Mesendoderm (in vitro differentiated cells): ENCODE results near the gene TMPRSS3.
A peak's percentile ranks its signal among the peaks of the same experiment; 100 is the strongest.

ENCODE experiments used
- DNase-seq: peaks from one replicate; pipeline ENCODE4 v3.0.0; 2013
- H2AK5ac ChIP-seq: 2 replicates; pipeline ENCODE4 v1.6.1; 2013; ENCODE audit warnings: low read length, inconsistent platforms
- H2BK120ac ChIP-seq: 2 replicates; pipeline ENCODE4 v1.6.1; 2013; ENCODE audit warnings: low read depth, mild to moderate bottlenecking, low read length, moderate library complexity, mixed read lengths
- H2BK15ac ChIP-seq: replicated peaks from 2 replicates; pipeline ENCODE4 v1.6.1; 2013; ENCODE audit warnings: low read depth, mild to moderate bottlenecking, moderate library complexity
- H2BK5ac ChIP-seq: 2 replicates; pipeline ENCODE4 v1.6.1; 2013; ENCODE audit warnings: low read length, inconsistent platforms
- H3K18ac ChIP-seq: 2 replicates; pipeline ENCODE4 v1.6.1; 2013; ENCODE audit warnings: mild to moderate bottlenecking, low read length, mixed read lengths
- H3K23ac ChIP-seq: one replicate; pipeline ENCODE4 v1.6.1; 2013; ENCODE audit warnings: low read length
- H3K27ac ChIP-seq: 2 replicates; pipeline ENCODE4 v1.5.1; 2013; ENCODE audit warnings: low read depth, mild to moderate bottlenecking, inconsistent platforms, low read length, moderate library complexity
- H3K27me3 ChIP-seq: 2 replicates; pipeline ENCODE4 v1.6.1; 2013; ENCODE audit warnings: low read length, control low read depth, mild to moderate bottlenecking, inconsistent platforms; ENCODE audit not compliant: insufficient read depth, poor library complexity
- H3K36me3 ChIP-seq: 2 replicates; pipeline ENCODE4 v1.6.1; 2013; ENCODE audit warnings: low read length, inconsistent platforms; ENCODE audit not compliant: control insufficient read depth, insufficient read depth
- H3K4ac ChIP-seq: one replicate; pipeline ENCODE4 v1.6.1; 2013; ENCODE audit warnings: low read depth, mild to moderate bottlenecking, low read length, moderate library complexity
- H3K4me1 ChIP-seq: 2 replicates; pipeline ENCODE4 v1.6.1; 2013; ENCODE audit warnings: low read depth, low read length, inconsistent platforms; ENCODE audit not compliant: control insufficient read depth
- H3K4me2 ChIP-seq: 2 replicates; pipeline ENCODE4 v1.6.1; 2013; ENCODE audit warnings: low read length
- H3K4me3 ChIP-seq: 2 replicates; pipeline ENCODE4 v1.5.1; 2013; ENCODE audit warnings: mild to moderate bottlenecking, low read length
- H3K56ac ChIP-seq: one replicate; pipeline ENCODE4 v1.6.1; 2013; ENCODE audit warnings: low read length
- H3K79me1 ChIP-seq: 2 replicates; pipeline ENCODE4 v1.6.1; 2013; ENCODE audit warnings: low read length, inconsistent platforms
- H3K79me2 ChIP-seq: 2 replicates; pipeline ENCODE4 v1.6.1; 2013; ENCODE audit warnings: mild to moderate bottlenecking, low read length; ENCODE audit not compliant: control insufficient read depth, insufficient read depth
- H3K9ac ChIP-seq: 2 replicates; pipeline ENCODE4 v1.6.1; 2013; ENCODE audit warnings: low read length, inconsistent platforms
- H4K5ac ChIP-seq: one replicate; pipeline ENCODE4 v1.6.1; 2013; ENCODE audit warnings: low read length
- H4K8ac ChIP-seq: one replicate; pipeline ENCODE4 v1.6.1; 2013; ENCODE audit warnings: low read depth, mild to moderate bottlenecking, control low read depth, low read length, moderate library complexity
- WGBS: extraction: QIAGEN DNeasy Blood & Tissue Kit; methylation state at CpG from one replicate; pipeline ENCODE4 v1.1.7; 2013; ENCODE audit warnings: low lambda C conversion rate, missing lambda C conversion rate; ENCODE audit not compliant: insufficient coverage; ENCODE audit errors: extremely low coverage; 5-methylcytosine and 5-hydroxymethylcytosine counted together

Gene TMPRSS3

DNA sequence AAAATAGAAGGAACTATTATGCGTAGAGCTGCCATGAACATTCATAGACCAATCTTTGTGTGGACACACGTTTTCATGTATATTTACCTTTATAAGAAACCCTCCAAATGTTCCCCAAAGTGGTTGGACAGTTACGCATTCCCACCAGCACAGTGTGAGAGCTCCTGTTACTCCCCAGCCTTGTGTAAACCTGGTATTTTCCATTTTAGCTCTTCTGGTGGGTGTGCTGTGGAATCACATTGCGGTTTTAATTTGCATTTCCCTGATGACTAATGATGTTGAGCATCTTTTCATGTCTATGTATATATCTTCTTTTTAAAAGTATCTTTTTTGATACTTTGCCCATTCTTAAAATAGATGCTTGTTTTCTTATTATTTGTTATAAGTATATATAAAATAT, 4.7 kb upstream of the TMPRSS3 start:
- Histone ChIP-seq H3K9ac (no peak overlapping the region), H2AK5ac (no peak overlapping the region), H3K4ac (no peak overlapping the region), H3K79me2 (no peaks in the 10 kb centered on the region), H3K18ac (no peak overlapping the region), H4K5ac (no peak overlapping the region), H3K36me3 (no peaks in the 10 kb centered on the region), H4K8ac (no peak overlapping the region), H3K27ac (no peak overlapping the region), H3K23ac (no peak overlapping the region), H3K56ac (no peak overlapping the region), H3K4me3 (no peak overlapping the region), H3K4me1 (no peaks in the 10 kb centered on the region), H3K4me2 (no peak overlapping the region), H2BK15ac (no peak overlapping the region), H3K79me1 (no peaks in the 10 kb centered on the region), H2BK120ac (no peak overlapping the region), H2BK5ac (no peak overlapping the region), H3K27me3 (no peaks in the 10 kb centered on the region)
- WGBS, result no CpG with 5 or more reads among the region's 4 CpGs
- peak; percentile 37 for DNase-seq

DNA sequence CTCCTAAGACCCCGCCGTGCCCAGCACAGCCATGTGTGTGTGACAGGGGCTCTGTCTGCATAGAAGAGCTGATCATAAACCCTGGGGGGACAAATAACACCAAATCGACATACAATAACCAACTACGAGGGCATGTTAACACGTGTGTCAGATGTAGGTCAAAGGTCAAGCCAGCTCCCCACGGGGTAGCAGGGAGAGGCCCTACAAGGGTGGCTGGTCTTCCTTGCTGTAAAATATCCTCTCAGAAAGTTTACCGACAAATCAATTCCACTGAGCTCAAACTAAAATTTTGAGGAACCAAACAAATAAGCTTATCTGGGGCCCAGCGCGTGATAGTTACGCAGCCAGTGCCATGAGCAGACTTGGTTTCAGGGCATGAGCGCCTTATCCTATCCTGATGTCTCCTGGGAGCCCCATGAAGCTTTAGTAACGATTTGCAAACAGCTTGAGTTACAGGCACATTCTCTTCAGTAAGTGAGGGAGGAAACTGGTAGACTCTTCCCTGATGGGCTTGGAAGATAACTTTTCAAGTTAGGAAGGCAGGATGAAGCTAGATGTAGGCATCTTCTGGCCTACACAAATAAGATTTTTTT, 2.7 kb upstream of the TMPRSS3 start:
- no peak overlapping the region for H2AK5ac ChIP-seq
- WGBS, result no CpG with 5 or more reads among the region's 12 CpGs
- no peaks in the 10 kb centered on the region for H3K79me1 ChIP-seq
- H3K23ac ChIP-seq, result no peak overlapping the region
- no peak overlapping the region for H3K4me3 ChIP-seq
- no peak overlapping the region for H3K4me2 ChIP-seq
- no peak overlapping the region for H3K4ac ChIP-seq
- H3K56ac ChIP-seq, result no peak overlapping the region
- no peak overlapping the region for H2BK15ac ChIP-seq
- no peak overlapping the region for H4K8ac ChIP-seq
- no peak overlapping the region for H3K18ac ChIP-seq
- no peak overlapping the region for H4K5ac ChIP-seq
- H3K9ac ChIP-seq, result no peak overlapping the region
- H2BK5ac ChIP-seq, result no peak overlapping the region
- H2BK120ac ChIP-seq, result no peak overlapping the region
- DNase-seq, result peak; percentile 27
- no peak overlapping the region for H3K27ac ChIP-seq
- no peaks in the 10 kb centered on the region for H3K36me3 ChIP-seq
- no peaks in the 10 kb centered on the region for H3K4me1 ChIP-seq
- no peaks in the 10 kb centered on the region for H3K27me3 ChIP-seq
- H3K79me2 ChIP-seq, result no peaks in the 10 kb centered on the region

- no peak overlapping the region for H2AK5ac ChIP-seq
- no peak overlapping the region for H4K8ac ChIP-seq
- no peak overlapping the region for H3K4me3 ChIP-seq
- no peaks in the 10 kb centered on the region for H3K79me2 ChIP-seq
- H3K79me1 ChIP-seq, result no peaks in the 10 kb centered on the region
- no peak overlapping the region for H3K27ac ChIP-seq
- H3K4me2 ChIP-seq, result no peak overlapping the region
- no peak overlapping the region for H4K5ac ChIP-seq
- H3K23ac ChIP-seq, result no peak overlapping the region
- no CpG with 5 or more reads among the region's 14 CpGs for WGBS
- no peaks in the 10 kb centered on the region for H3K27me3 ChIP-seq
- no peak overlapping the region for H3K18ac ChIP-seq
- H3K36me3 ChIP-seq, result no peaks in the 10 kb centered on the region
- no peak overlapping the region for H3K56ac ChIP-seq
- no peak overlapping the region for H3K9ac ChIP-seq
- no peak overlapping the region for H3K4ac ChIP-seq
- no peaks in the 10 kb centered on the region for H3K4me1 ChIP-seq
- DNase-seq, result no peak
- H2BK5ac ChIP-seq, result no peak overlapping the region
- H2BK15ac ChIP-seq, result no peak overlapping the region
- H2BK120ac ChIP-seq, result no peak overlapping the region
These were observed 2.0 kb upstream of the TMPRSS3 start for GRCh38 chr21:42397746-42398394.

DNA sequence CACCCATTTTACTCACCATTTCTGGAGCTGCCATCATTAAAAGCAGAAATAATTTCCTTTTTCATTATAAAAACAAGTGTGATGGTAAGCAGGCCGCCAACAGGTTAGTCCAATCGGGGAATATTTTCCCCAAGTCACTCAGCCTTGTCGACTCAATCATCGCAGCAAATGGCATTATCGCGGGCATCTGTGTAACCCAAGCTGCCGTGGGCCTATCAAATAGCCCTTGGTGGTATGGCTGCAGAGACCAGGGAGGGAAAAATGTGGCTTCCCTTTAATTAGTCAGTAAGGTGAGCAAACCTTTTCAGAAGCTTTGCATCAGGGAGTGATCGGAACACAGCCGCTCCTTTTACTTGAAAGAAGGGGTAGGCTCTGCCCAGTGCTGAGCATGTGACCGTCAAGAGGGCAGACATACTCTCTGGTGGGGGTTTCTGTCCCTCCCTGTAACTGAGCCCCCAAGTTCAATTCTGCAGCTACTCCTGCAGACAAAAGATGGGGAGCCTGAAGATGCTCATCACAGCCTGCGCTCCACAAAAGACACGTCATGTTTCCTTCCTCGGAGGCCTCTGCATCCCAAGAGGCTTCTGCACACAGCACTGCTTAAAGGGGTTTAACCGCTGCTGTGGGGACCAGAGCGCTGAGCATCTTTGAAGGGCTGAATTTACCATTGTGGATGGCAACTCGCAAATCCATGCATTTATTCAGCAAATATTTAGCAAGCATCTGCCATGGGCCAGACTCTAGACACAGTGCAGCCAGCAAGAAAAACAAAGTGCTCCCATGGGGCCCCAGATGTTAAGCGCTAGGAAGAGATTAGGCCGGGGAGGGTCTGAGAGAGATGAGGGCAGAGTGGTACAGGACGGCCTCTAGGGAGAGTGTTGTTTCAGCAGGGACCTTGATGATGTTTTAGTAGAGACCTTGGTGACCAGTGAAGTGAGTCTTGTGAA, 1.2 kb upstream of the TMPRSS3 start:
- no peak overlapping the region for H3K4me3 ChIP-seq
- H3K4me1 ChIP-seq, result no peaks in the 10 kb centered on the region
- H3K79me1 ChIP-seq, result no peaks in the 10 kb centered on the region
- no peak for DNase-seq
- no peak overlapping the region for H2BK120ac ChIP-seq
- H3K23ac ChIP-seq, result no peak overlapping the region
- H3K36me3 ChIP-seq, result no peaks in the 10 kb centered on the region
- no peaks in the 10 kb centered on the region for H3K79me2 ChIP-seq
- H3K9ac ChIP-seq, result no peak overlapping the region
- H3K27ac ChIP-seq, result no peak overlapping the region
- H4K8ac ChIP-seq, result no peak overlapping the region
- no peak overlapping the region for H4K5ac ChIP-seq
- no peak overlapping the region for H3K4ac ChIP-seq
- H2BK15ac ChIP-seq, result no peak overlapping the region
- H3K27me3 ChIP-seq, result no peaks in the 10 kb centered on the region
- no peak overlapping the region for H3K4me2 ChIP-seq
- H2BK5ac ChIP-seq, result no peak overlapping the region
- H3K56ac ChIP-seq, result no peak overlapping the region
- no peak overlapping the region for H3K18ac ChIP-seq
- no CpG with 5 or more reads among the region's 19 CpGs for WGBS
- no peak overlapping the region for H2AK5ac ChIP-seq

DNA sequence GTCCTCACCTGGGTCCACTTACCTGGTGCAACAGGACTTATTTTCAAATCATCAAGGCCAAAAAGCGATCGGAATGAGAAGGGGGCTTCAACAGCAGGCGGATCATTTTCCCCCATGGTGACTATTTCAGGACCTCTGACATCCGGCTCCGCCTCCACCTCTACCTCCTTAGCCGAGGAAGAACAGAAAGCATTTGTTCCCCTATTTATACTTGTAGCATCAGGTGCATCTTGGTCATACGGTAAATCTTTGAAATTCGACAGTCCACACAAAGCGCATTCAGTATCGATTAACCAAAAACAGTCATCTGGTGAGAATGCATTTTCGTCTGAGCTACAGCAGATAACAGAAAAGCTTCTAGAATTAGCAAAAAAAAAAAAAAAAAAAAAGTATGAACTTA, 550 bp downstream of the TMPRSS3 start:
- no peak overlapping the region for H3K18ac ChIP-seq
- H3K4me1 ChIP-seq, result no peaks in the 10 kb centered on the region
- no peak for DNase-seq
- no peaks in the 10 kb centered on the region for H3K27me3 ChIP-seq
- H3K56ac ChIP-seq, result no peak overlapping the region
- H4K5ac ChIP-seq, result no peak overlapping the region
- H3K4me2 ChIP-seq, result no peak overlapping the region
- no CpG with 5 or more reads among the region's 11 CpGs for WGBS
- no peak overlapping the region for H3K4ac ChIP-seq
- no peaks in the 10 kb centered on the region for H3K79me1 ChIP-seq
- H3K4me3 ChIP-seq, result no peak overlapping the region
- no peak overlapping the region for H3K9ac ChIP-seq
- no peaks in the 10 kb centered on the region for H3K36me3 ChIP-seq
- no peak overlapping the region for H3K27ac ChIP-seq
- no peak overlapping the region for H2BK5ac ChIP-seq
- no peak overlapping the region for H3K23ac ChIP-seq
- H2BK15ac ChIP-seq, result no peak overlapping the region
- H3K79me2 ChIP-seq, result no peaks in the 10 kb centered on the region
- no peak overlapping the region for H2AK5ac ChIP-seq
- H2BK120ac ChIP-seq, result no peak overlapping the region
- no peak overlapping the region for H4K8ac ChIP-seq
